GM10266 (cell line): Measurements from ENCODE around the gene CTIF.

Experiments used
- DNase-seq: peaks from one replicate; pipeline ENCODE4 v3.0.0; 2012; ENCODE audit errors: extremely low spot score
- TF ChIP-seq, protein P1 (sequence below): IDR thresholded peaks from 2 replicates; pipeline ENCODE4 v1.5.1; 2012; ENCODE audit warnings: mild to moderate bottlenecking, low read depth; ENCODE audit not compliant: control insufficient read depth, insufficient read depth; ENCODE audit errors: missing control alignments

CTIF gene

DNA sequence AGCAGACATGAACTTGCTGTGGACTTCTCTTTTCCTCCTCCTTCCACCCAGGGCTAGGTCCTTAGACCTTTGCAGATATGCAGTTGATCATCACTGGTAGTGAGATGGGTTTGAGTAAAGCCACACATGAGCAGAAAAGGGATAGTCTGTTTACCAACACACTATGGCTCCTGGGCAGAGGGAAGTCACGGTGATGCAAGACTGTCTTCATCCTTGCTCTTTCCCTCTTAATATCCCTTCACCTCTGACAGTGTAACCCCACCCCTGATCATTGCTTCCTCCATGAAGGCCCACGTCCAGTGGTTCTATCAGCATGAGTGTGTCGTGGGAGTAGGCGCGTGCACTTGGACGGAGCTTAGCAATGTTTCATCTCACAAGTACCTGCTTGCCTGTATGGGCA is 223.2 kb downstream of the CTIF start:
- DNase-seq: no peak
- TF ChIP-seq, protein P1, sequence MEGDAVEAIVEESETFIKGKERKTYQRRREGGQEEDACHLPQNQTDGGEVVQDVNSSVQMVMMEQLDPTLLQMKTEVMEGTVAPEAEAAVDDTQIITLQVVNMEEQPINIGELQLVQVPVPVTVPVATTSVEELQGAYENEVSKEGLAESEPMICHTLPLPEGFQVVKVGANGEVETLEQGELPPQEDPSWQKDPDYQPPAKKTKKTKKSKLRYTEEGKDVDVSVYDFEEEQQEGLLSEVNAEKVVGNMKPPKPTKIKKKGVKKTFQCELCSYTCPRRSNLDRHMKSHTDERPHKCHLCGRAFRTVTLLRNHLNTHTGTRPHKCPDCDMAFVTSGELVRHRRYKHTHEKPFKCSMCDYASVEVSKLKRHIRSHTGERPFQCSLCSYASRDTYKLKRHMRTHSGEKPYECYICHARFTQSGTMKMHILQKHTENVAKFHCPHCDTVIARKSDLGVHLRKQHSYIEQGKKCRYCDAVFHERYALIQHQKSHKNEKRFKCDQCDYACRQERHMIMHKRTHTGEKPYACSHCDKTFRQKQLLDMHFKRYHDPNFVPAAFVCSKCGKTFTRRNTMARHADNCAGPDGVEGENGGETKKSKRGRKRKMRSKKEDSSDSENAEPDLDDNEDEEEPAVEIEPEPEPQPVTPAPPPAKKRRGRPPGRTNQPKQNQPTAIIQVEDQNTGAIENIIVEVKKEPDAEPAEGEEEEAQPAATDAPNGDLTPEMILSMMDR: no peak

DNA sequence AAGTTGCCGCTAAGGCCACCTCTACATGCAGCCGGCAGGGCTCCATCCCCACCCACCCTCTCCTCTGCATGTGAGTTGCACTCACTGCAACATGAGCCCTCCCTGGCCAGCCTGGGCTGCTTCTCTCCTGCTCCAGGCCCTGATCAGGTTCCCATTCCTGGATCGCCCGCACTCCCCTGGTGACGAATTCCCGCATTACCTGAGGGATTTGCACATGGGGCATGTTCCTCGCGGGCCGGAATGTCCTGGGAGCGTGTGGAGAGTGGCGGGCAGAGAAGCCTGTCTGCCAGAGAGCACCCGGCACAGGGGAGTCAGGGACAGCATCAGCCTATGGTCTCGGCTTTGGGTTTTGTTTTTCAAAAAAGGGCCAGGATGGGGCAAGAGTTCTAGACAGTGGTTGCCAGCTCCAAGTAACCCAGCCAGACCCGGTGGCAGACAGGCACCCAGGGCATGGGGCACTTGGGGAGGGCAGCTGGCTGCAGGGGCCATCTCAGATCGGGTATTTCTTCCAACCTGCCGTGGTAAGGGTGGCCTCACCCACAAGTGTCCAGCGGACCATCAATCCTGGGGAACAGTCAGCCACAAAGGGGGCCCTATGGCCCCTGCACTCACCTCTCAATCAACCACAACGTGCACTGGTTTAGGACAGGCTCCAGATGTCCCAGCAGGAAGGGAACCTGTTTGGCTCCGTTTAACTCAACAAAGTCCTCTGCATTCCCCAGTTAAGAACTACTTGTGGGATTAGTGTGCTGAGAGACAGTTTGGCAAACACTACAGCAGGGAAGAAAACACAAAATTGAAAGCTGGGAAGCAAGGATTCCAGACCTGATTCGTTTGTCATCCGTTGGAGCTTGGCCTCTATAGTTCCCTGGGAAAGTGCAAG is 224.2 kb downstream of the CTIF start:
- TF ChIP-seq, protein P1: no peak

DNA sequence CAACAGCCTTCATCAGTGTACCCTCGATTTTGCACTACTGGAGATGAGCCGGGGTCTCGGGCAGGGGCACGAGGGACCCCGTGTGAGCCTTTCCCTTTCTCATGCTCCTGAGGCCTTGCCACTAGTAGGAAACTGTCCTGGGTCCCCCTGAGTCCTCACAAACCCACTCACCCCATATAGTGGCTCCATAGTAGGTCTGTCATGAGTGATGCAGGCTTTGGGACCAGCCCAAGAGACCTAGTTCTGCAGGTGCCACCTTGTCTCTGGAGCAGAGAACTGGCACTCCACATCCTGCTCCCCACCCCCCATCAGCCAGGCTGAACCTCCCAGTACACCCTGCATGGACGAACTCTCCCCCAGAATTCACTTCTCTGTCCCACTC is 224.9 kb downstream of the CTIF start:
- TF ChIP-seq, protein P1: no peak
- DNase-seq: no peak

More for the DNA sequence above, 224.2 kb downstream of the CTIF start:
- DNase-seq: no peak

DNA sequence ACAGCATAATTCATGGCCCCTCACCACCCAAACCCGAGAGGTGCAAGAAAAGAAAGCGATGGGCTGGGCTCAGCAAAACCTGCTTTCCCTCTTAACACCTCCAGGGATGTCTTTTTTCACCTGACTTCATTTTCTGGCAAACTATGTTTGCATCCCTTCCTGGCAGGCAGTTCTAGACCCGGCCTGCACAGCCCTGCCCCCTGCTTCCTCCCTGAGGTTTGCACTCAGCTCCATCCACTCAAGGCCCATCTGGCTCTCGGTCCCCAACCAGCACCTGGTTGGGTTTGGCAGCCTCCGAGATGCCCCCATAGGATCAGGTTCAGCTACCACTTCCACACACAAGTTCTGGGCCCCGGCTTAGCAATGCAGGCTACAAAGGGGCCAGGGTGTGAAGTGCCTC is 226.2 kb downstream of the CTIF start:
- DNase-seq: no peak
- TF ChIP-seq, protein P1: no peak

DNA sequence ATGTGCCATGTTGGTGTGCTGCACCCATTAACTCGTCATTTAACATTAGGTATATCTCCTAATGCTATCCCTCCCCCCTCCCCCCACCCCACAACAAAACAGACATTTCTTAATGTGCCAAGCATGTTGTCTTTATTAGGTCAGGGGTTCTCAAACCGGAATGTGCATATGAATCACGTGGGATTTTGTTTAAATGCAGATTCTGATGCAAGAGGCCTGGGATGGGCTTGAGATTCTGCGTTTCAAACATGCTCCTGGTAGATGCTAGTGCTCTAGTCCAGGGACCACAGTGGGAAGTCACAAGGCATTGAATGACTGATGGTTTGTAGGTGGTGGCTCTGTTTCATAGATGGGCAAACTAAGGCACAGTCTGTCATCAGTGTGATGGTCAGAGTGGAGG is 227.2 kb downstream of the CTIF start:
- TF ChIP-seq, protein P1: no peak
- DNase-seq: no peak

DNA sequence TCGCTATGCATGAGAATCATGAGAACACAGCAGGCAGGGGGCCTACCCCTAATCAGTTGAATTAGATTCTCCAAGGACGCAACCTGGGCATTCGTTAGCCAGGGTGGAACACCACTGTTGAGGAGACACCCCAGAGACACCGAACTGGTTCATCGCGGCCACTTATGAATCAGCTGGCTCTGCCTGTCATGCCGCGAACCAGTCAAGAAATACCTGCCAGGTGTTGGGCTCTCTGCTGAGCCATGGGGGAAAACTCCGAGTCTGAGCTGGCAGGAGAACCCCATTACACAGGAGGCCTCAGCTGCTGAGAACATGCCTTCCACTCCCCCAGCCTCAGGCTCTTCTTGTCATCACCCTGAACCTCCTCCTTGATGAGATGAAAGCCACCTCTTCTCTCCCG is 227.7 kb downstream of the CTIF start:
- no peak for DNase-seq
- TF ChIP-seq, protein P1: no peak

DNA sequence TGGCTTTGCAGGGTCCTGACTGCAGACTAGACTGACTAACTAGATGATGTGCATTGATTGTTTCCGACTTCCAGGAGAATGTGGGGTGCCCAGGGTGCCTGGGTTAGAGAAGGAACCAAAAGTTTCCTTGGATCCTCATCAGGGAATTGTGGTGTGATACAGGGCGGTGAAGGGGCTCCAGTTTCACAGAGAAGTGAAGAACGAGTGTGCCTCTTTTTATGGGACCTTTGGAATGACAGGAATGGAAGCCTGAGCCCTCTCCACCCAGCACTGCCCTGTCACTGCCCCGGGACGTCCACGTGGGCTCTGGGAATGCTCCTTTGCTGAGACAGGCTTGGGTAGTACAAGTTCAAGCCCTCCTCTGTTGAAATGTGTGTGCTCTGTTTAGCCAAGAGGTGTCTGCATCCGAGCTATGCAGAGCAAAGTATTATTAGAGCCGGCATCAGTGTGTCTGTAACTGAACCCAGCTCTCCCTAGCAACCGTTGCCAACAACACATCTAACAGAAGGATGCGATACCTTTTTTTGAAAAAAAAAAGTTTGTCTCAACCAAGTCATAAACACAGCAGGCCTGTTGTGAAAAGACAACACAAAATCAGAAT is 228.4 kb downstream of the CTIF start:
- DNase-seq: no peak
- TF ChIP-seq, protein P1: no peak
